GM12872 (cell line): ENCODE measurements around the gene PAQR4.

ENCODE experiments used
- CTCF ChIP-seq: IDR thresholded peaks from 3 replicates; pipeline ENCODE4 v1.5.1; 2011; ENCODE audit warnings: low read depth, mild to moderate bottlenecking, low read length, moderate library complexity; ENCODE audit not compliant: insufficient read depth

Gene PAQR4

GRCh38 chr16:2936436-2937011 is 32.6 kb upstream of the PAQR4 start:
- TF ChIP-seq CTCF = no peak

GRCh38 chr16:2937170-2937569 is 32.0 kb upstream of the PAQR4 start:
- TF ChIP-seq CTCF = no peak

GRCh38 chr16:2938206-2938605 is 30.9 kb upstream of the PAQR4 start:
- TF ChIP-seq CTCF = no peak

GRCh38 chr16:2939968-2940367 is 29.2 kb upstream of the PAQR4 start:
- no peak for TF ChIP-seq CTCF

GRCh38 chr16:2942045-2942444 is 27.1 kb upstream of the PAQR4 start:
- no peak for TF ChIP-seq CTCF

GRCh38 chr16:2946649-2947048 is 22.5 kb upstream of the PAQR4 start:
- TF ChIP-seq CTCF = no peak

GRCh38 chr16:2948807-2949704 is 20.1 kb upstream of the PAQR4 start:
- no peak for TF ChIP-seq CTCF
